NT2/D1 (cell line): ENCODE data around the gene KMT2B.

ENCODE experiments used
- DNase-seq: peaks from one replicate; pipeline ENCODE4 v3.0.0-alpha.2; 2011; ENCODE audit warnings: low read depth, low spot score
- H3K27me3 ChIP-seq: 2 replicates; pipeline ENCODE4 v1.6.0; 2011; ENCODE audit warnings: mild to moderate bottlenecking; ENCODE audit not compliant: insufficient read length, insufficient read depth
- H3K36me3 ChIP-seq: 2 replicates; pipeline ENCODE4 v1.6.1; 2011; ENCODE audit warnings: mild to moderate bottlenecking, low read length, mixed read lengths; ENCODE audit not compliant: insufficient read depth, insufficient read length
- H3K4me1 ChIP-seq: 2 replicates; pipeline ENCODE4 v1.5.1; 2011; ENCODE audit not compliant: insufficient read depth, insufficient read length
- H3K4me3 ChIP-seq: 2 replicates; pipeline ENCODE4 v1.5.1; 2011; ENCODE audit warnings: low read depth; ENCODE audit not compliant: insufficient read length
- H3K9ac ChIP-seq: 2 replicates; pipeline ENCODE4 v1.6.0; 2011; ENCODE audit warnings: low read depth; ENCODE audit not compliant: insufficient read length
- H3K9me3 ChIP-seq: 2 replicates; pipeline ENCODE4 v1.5.1; 2011; ENCODE audit warnings: mild to moderate bottlenecking, low read length; ENCODE audit not compliant: insufficient read depth
- SUZ12 ChIP-seq: IDR thresholded peaks from 2 replicates; pipeline ENCODE4 v1.6.1; 2011; ENCODE audit not compliant: insufficient read length, insufficient read depth; ENCODE audit errors: extremely low read depth
- YY1 ChIP-seq: IDR thresholded peaks from 2 replicates; pipeline ENCODE4 v1.6.1; 2011; ENCODE audit not compliant: insufficient read length, insufficient read depth
- ZNF274 ChIP-seq: IDR thresholded peaks from 2 replicates; pipeline ENCODE4 v1.6.1; 2011; ENCODE audit warnings: mild to moderate bottlenecking, low read depth, low read length

The KMT2B gene, protein sequence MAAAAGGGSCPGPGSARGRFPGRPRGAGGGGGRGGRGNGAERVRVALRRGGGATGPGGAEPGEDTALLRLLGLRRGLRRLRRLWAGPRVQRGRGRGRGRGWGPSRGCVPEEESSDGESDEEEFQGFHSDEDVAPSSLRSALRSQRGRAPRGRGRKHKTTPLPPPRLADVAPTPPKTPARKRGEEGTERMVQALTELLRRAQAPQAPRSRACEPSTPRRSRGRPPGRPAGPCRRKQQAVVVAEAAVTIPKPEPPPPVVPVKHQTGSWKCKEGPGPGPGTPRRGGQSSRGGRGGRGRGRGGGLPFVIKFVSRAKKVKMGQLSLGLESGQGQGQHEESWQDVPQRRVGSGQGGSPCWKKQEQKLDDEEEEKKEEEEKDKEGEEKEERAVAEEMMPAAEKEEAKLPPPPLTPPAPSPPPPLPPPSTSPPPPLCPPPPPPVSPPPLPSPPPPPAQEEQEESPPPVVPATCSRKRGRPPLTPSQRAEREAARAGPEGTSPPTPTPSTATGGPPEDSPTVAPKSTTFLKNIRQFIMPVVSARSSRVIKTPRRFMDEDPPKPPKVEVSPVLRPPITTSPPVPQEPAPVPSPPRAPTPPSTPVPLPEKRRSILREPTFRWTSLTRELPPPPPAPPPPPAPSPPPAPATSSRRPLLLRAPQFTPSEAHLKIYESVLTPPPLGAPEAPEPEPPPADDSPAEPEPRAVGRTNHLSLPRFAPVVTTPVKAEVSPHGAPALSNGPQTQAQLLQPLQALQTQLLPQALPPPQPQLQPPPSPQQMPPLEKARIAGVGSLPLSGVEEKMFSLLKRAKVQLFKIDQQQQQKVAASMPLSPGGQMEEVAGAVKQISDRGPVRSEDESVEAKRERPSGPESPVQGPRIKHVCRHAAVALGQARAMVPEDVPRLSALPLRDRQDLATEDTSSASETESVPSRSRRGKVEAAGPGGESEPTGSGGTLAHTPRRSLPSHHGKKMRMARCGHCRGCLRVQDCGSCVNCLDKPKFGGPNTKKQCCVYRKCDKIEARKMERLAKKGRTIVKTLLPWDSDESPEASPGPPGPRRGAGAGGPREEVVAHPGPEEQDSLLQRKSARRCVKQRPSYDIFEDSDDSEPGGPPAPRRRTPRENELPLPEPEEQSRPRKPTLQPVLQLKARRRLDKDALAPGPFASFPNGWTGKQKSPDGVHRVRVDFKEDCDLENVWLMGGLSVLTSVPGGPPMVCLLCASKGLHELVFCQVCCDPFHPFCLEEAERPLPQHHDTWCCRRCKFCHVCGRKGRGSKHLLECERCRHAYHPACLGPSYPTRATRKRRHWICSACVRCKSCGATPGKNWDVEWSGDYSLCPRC (N-terminal part only)

DNA sequence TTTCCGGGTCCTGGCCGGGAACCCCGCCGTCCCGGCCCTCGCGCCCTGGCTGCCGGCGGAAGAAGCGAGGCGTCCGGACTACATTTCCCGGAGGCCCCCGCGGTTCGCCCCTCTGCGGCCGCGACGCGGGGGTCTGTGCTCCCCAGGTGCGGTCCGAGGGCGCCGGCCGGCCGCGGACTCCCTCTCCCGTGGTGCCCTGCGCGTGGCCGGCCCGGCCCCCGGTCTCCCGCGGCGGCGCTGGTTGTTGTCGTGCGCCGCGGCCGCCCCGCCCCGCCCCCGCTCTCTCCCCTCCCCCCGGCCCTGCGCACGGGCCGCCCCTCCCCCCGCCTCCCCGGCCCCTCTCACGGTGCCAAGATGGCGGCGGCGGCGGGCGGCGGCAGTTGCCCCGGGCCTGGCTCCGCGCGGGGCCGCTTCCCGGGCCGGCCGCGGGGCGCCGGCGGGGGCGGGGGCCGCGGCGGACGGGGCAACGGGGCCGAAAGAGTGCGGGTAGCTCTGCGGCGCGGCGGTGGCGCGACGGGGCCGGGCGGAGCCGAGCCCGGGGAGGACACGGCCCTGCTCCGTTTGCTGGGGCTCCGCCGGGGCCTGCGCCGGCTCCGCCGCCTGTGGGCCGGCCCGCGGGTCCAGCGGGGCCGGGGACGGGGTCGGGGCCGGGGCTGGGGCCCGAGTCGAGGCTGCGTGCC is at the start of gene KMT2B:
Gene KMT2B (plus strand): TSS at position 339 of the 680 bp plus-strand sequence. CDS start 16 bp downstream, at position 355.
- Histone ChIP-seq H3K36me3 (peaks cover 31% of the 10 kb centered on the region), H3K9me3 (no peaks in the 10 kb centered on the region), H3K4me3 (peak within 1 kb of the TSS; percentile 90), H3K9ac (peak within 1 kb of the TSS; percentile 90), H3K4me1 (peaks cover 12% of the 10 kb centered on the region), H3K27me3 (no peaks in the 10 kb centered on the region)
- TF ChIP-seq SUZ12, result no peak
- no peak for TF ChIP-seq ZNF274
- no peak for DNase-seq

DNA sequence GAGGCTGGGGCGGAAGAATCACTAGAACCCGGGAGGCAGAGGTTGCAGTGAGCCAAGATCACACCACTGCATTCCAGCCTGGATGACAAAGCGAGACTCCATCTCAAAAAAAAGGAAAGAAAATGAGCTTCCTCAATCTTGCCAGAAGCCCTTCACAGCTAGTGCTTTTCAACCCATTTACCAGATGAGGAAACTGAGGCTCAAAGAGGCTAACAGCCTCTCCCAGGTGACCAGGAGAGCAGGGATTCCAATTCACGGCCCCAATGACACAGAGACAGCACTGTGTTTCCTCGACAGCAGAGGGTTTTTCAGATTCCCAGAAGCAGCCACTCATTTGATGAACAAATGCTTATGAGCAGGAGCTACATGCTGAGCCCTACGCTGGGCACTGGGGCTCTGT is 48.2 kb upstream of the KMT2B start:
- H3K4me1 ChIP-seq, result no peaks in the 10 kb centered on the region
- no peaks in the 10 kb centered on the region for H3K36me3 ChIP-seq
- DNase-seq, result no peak
- no peak for TF ChIP-seq YY1
- TF ChIP-seq ZNF274, result no peak
- no peak for TF ChIP-seq SUZ12
- no peaks in the 10 kb centered on the region for H3K27me3 ChIP-seq
- H3K4me3 ChIP-seq, result no peak overlapping the region
- no peaks in the 10 kb centered on the region for H3K9me3 ChIP-seq
- H3K9ac ChIP-seq, result no peak overlapping the region

DNA sequence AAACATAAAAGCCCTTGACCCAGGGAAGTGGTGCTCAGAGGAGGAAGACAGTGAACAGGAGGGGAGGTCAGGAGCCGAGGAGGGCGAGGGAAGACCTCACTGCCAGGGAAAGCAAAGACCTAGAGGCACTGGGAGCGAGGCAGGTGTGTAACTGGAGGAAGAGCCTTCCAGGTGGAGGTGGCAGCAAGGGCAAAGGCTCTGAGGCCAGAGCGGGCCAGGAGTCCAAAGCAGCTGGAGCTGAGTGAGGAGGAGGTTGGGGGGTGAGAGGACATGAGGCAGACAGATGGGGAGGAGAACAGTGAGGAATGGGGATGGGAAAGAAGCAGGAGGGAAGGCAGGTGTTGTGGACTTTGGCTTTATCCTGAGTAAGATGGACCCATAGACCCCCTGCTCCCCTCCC is 47.8 kb upstream of the KMT2B start:
- Histone ChIP-seq H3K9ac (no peak overlapping the region), H3K4me1 (no peaks in the 10 kb centered on the region), H3K36me3 (no peaks in the 10 kb centered on the region), H3K27me3 (no peaks in the 10 kb centered on the region), H3K4me3 (no peak overlapping the region), H3K9me3 (no peaks in the 10 kb centered on the region)
- no peak for DNase-seq
- TF ChIP-seq ZNF274 (no peak), SUZ12 (no peak), YY1 (no peak)

DNA sequence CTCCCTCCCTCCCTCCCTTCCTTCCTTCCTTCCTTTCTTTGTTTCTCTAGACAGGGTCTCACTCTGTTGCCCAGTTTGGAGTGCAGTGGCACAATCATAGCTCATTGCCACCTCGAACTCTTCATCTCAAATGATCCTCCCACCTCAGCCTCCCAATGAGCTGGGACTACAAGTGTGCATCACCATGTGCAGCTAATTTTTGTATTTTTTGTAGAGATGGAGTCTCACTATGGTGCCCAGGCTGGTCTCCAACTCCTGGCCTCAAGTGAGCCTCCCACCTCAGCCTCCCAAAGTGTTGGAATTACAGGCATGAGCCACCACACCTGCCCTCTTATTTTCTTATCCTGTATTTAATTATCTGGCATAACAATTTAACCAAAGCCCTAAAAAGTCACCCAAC is 47.1 kb upstream of the KMT2B start:
- no peaks in the 10 kb centered on the region for H3K36me3 ChIP-seq
- no peaks in the 10 kb centered on the region for H3K27me3 ChIP-seq
- no peaks in the 10 kb centered on the region for H3K9me3 ChIP-seq
- H3K4me3 ChIP-seq, result no peak overlapping the region
- TF ChIP-seq YY1 (no peak), SUZ12 (no peak), ZNF274 (no peak)
- no peak overlapping the region for H3K9ac ChIP-seq
- no peak for DNase-seq
- no peaks in the 10 kb centered on the region for H3K4me1 ChIP-seq

DNA sequence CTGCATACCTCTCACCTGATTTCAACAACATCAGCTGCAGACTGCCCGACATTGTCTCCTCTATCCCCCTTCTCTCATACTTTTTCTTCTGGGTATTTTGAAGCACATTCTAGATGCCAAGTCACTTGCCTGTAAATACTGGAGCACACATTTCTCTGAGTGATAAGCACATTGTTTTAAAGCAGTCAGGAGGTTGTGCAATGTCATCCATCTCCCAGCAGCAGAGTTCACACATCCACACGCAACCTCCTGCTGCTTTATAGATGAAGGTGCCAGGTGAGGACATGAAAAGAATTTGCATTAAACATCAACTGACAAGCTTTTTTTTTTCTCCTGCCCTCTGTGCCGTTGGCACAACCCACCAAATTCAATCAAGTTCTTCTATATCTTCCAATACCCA is 46.0 kb upstream of the KMT2B start:
- no peaks in the 10 kb centered on the region for H3K4me1 ChIP-seq
- H3K4me3 ChIP-seq, result no peak overlapping the region
- H3K9me3 ChIP-seq, result no peaks in the 10 kb centered on the region
- H3K9ac ChIP-seq, result no peak overlapping the region
- TF ChIP-seq ZNF274 (no peak), SUZ12 (no peak)
- H3K27me3 ChIP-seq, result no peaks in the 10 kb centered on the region
- no peaks in the 10 kb centered on the region for H3K36me3 ChIP-seq
- no peak for DNase-seq

DNA sequence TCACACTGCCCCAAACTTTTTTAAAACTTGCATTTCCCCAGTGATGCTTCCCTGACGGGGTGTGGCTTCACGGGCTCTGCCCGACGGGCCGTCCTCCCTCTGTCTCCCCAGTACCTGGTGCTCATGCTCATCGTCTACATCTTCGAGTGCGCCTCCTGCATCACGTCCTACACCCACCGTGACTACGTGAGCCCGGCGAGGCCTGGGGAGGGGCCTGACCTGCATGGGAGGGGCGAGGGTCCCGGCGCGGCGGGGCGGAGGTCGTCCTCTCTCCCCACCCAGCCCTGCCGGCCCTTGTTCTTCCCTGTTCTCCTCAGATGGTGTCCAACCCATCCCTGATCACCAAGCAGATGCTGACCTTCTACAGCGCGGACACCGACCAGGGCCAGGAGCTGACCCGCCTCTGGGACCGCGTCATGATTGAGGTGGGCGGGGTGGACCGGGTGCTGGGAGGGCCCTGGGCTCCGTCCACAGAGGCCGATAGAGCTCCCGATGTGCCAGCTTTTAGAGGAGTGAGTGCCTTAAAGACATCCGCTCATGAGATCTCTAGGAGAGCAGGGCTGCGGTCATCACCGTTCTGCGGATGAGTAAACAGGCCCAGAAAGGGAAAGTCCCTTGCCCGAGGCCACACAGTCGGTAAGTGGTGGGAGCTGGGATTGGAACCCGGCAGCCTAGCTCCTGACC is 44.5 kb upstream of the KMT2B start:
- H3K4me1 ChIP-seq, result no peaks in the 10 kb centered on the region
- peak overlapping the region; percentile 53 for H3K4me3 ChIP-seq
- no peak for DNase-seq
- H3K9ac ChIP-seq, result peak overlapping the region; percentile 70
- no peaks in the 10 kb centered on the region for H3K27me3 ChIP-seq
- no peaks in the 10 kb centered on the region for H3K9me3 ChIP-seq
- H3K36me3 ChIP-seq, result no peaks in the 10 kb centered on the region
- no peak for TF ChIP-seq YY1
- no peak for TF ChIP-seq SUZ12
- no peak for TF ChIP-seq ZNF274
